ENCODE data around the gene ZNHIT6. TPM values are rescaled to one million over a fixed set of nuclear protein-coding genes. Genes with fewer than 3 reads are reported as not detected.

Gene ZNHIT6
- total and polyA plus RNA-seq, 10 of the 15 experiments (the other 5 are each of a cell fraction or from before 2014, with no cell fraction given): 12.8 to 32.0 (median 18.8) TPM

- H3K9ac ChIP-seq (ENCODE audit: control insufficient read depth, insufficient read depth, low read length): no peak overlapping the region
- no peaks in the 10 kb centered on the region; the same call in 2 of the 3 replicates for H3K9me3 ChIP-seq (replicated peaks; ENCODE audit: control insufficient read depth, insufficient read depth, low read length)
- FAIRE-seq: no peak
- no peaks in the 10 kb centered on the region for H3K36me3 ChIP-seq (ENCODE audit: control insufficient read depth in 2 of 2, insufficient read depth in 2 of 2, low read length in 1 of 2)
- H3K27ac ChIP-seq (ENCODE audit: control insufficient read depth, insufficient read depth): no peak overlapping the region
- TF ChIP-seq JUND (IDR thresholded peaks at IDR 0.05; ENCODE audit: low read depth, low read length): no peak
- TF ChIP-seq POU2F2 (IDR thresholded peaks at IDR 0.05; ENCODE audit: borderline replicate concordance, low read depth, low read length): no peak
- TF ChIP-seq PAX5 (IDR thresholded peaks at IDR 0.05; ENCODE audit: borderline replicate concordance, low read depth, low read length): no peak
- TF ChIP-seq MAX (IDR thresholded peaks at IDR 0.05; ENCODE audit: low read depth, low read length): no peak
- TF ChIP-seq SUZ12 (IDR thresholded peaks at IDR 0.05; ENCODE audit: unreplicated experiment): no peak
- TF ChIP-seq LARP7 (IDR thresholded peaks at IDR 0.05): no peak
- no peak for TF ChIP-seq KLF5 (IDR thresholded peaks at IDR 0.05; ENCODE audit: partially characterized antibody)
- TF ChIP-seq SREBF2 (IDR thresholded peaks at IDR 0.05; ENCODE audit: low read length): no peak
- no peak for TF ChIP-seq SPI1 (IDR thresholded peaks at IDR 0.05; ENCODE audit: borderline replicate concordance, insufficient read depth, low read depth, low read length)
- no peaks in the 10 kb centered on the region for H4K20me1 ChIP-seq (ENCODE audit: control insufficient read depth, insufficient read depth)
- BruUV-seq (replicated peaks): no TSS peak
- H3K4me2 ChIP-seq (ENCODE audit: control insufficient read depth, insufficient read depth): no peak overlapping the region
- in situ Hi-C loops (cut with MboI) (no loop called here), intact Hi-C loops (cut with micrococcal nuclease; ENCODE audit: unreplicated experiment) (no loop called here)
- H2AFZ ChIP-seq (ENCODE audit: control insufficient read depth, low read depth, low read length): no peak overlapping the region
- ChIA-PET POLR2A (no interaction called here), CTCF (interaction anchor here (0.7 kb wide), 1 partner anchor 1662 kb away, joined by 3 read pairs; no protein-coding TSS in a partner anchor), SMC1A (ENCODE audit: uncharacterized antibody, unreplicated experiment) (no interaction called here), RAD21 (ENCODE audit: unreplicated experiment) (interaction anchor here (0.6 kb wide), 1 partner anchor 129 kb away, joined by 3 read pairs; no protein-coding TSS in a partner anchor)
- no peaks in the 10 kb centered on the region for H3K4me1 ChIP-seq (ENCODE audit: control insufficient read depth, insufficient read depth, low read length)
- no peaks in the 10 kb centered on the region for H3K79me2 ChIP-seq (ENCODE audit: control insufficient read depth, insufficient read depth, low read length)
- no peak for ATAC-seq
- H3K4me3 ChIP-seq: no peak overlapping the region
- no peak for DNase-seq (ENCODE audit: low read depth, low spot score)
- no peaks in the 10 kb centered on the region for H3K27me3 ChIP-seq (replicated peaks in 1 of 2; ENCODE audit: control insufficient read depth in 2 of 2, insufficient read depth in 2 of 2, low read length in 1 of 2)
These were observed 81.4 kb downstream of the ZNHIT6 start for GRCh38 chr1:85626818-85627217.

GRCh38 chr1:85624361-85624760, 83.9 kb downstream of the ZNHIT6 start:
- no peaks in the 10 kb centered on the region for H3K79me2 ChIP-seq (ENCODE audit: control insufficient read depth, insufficient read depth, low read length)
- H3K9ac ChIP-seq (ENCODE audit: control insufficient read depth, insufficient read depth, low read length): no peak overlapping the region
- WGBS (ENCODE audit: insufficient coverage, insufficient replicate concordance, low lambda C conversion rate, missing lambda C conversion rate): 83% methylated on average over 4 of the region's 4 CpGs
- H2AFZ ChIP-seq (ENCODE audit: control insufficient read depth, low read depth, low read length): no peak overlapping the region
- RAD21 ChIA-PET (ENCODE audit: unreplicated experiment): no interaction called here
- in situ Hi-C loops (cut with MboI): no loop called here
- FAIRE-seq: no peak
- CTCF ChIA-PET: no interaction called here
- no TSS peak for BruUV-seq (replicated peaks)
- SMC1A ChIA-PET (ENCODE audit: uncharacterized antibody, unreplicated experiment): no interaction called here
- no peaks in the 10 kb centered on the region; the same call in 2 of the 3 replicates for H3K9me3 ChIP-seq (replicated peaks; ENCODE audit: control insufficient read depth, insufficient read depth, low read length)
- no peaks in the 10 kb centered on the region for H4K20me1 ChIP-seq (ENCODE audit: control insufficient read depth, insufficient read depth)
- H3K4me3 ChIP-seq: no peak overlapping the region
- H3K4me2 ChIP-seq (ENCODE audit: control insufficient read depth, insufficient read depth): no peak overlapping the region
- intact Hi-C loops (cut with micrococcal nuclease; ENCODE audit: unreplicated experiment): no loop called here
- POLR2A ChIA-PET: no interaction called here
- TF ChIP-seq ZNF207 (IDR thresholded peaks at IDR 0.05; ENCODE audit: borderline replicate concordance): no peak
- TF ChIP-seq CREM (IDR thresholded peaks at IDR 0.05; ENCODE audit: low read depth): no peak
- TF ChIP-seq ZNF384 (IDR thresholded peaks at IDR 0.05; ENCODE audit: borderline replicate concordance, low read depth, low read length): no peak
- TF ChIP-seq EZH2 (IDR thresholded peaks at IDR 0.05; ENCODE audit: borderline replicate concordance, control insufficient read depth, low read depth, low read length): no peak
- TF ChIP-seq NBN (IDR thresholded peaks at IDR 0.05): no peak
- DNase-seq (ENCODE audit: low read depth, low spot score): no peak
- no peaks in the 10 kb centered on the region for H3K36me3 ChIP-seq (ENCODE audit: control insufficient read depth in 2 of 2, insufficient read depth in 2 of 2, low read length in 1 of 2)
- H3K27ac ChIP-seq (ENCODE audit: control insufficient read depth, insufficient read depth): no peak overlapping the region
- H3K4me1 ChIP-seq (ENCODE audit: control insufficient read depth, insufficient read depth, low read length): no peaks in the 10 kb centered on the region
- no peak for ATAC-seq
- no peaks in the 10 kb centered on the region for H3K27me3 ChIP-seq (replicated peaks in 1 of 2; ENCODE audit: control insufficient read depth in 2 of 2, insufficient read depth in 2 of 2, low read length in 1 of 2)

Measured in GM12878 (cell line).